HepG2 (cell line): ENCODE data around the gene KLF15.

Experiments
- CTCF ChIP-seq: sonication (generic); formaldehyde crosslinking; IDR thresholded peaks from 2 replicates; pipeline ENCODE4 v1.5.0; 2020; ENCODE audit warnings: mild to moderate bottlenecking, missing genetic modification reagents, moderate library complexity
- E2F2 ChIP-seq: sonication (generic); formaldehyde crosslinking; IDR thresholded peaks from 2 replicates; pipeline ENCODE4 v1.4.0; 2020; ENCODE audit warnings: missing genetic modification reagents, borderline replicate concordance
- PBX3 ChIP-seq: sonication (generic); formaldehyde crosslinking; IDR thresholded peaks from 2 replicates; pipeline ENCODE4 v1.8.1; 2023; ENCODE audit warnings: missing genetic modification reagents, inconsistent platforms, borderline replicate concordance
- ZBTB34 ChIP-seq: sonication (generic); formaldehyde crosslinking; IDR thresholded peaks from 2 replicates; pipeline ENCODE4 v1.8.0; 2022; ENCODE audit warnings: mild to moderate bottlenecking, missing genetic modification reagents
- ZNF383 ChIP-seq: sonication (generic); formaldehyde crosslinking; IDR thresholded peaks from 2 replicates; pipeline ENCODE4 v1.4.0; 2020; ENCODE audit warnings: missing genetic modification reagents, mild to moderate bottlenecking, borderline replicate concordance
- ZNF614 ChIP-seq: IDR thresholded peaks from 2 replicates; pipeline ENCODE4 v1.6.1; 2018; ENCODE audit warnings: missing biosample characterization, missing genetic modification reagents, inconsistent platforms, borderline replicate concordance

GRCh38 chr3:126316031-126316461 is 41.2 kb downstream of the KLF15 start:
- TF ChIP-seq ZNF614 (CRISPR knock-in tag) (no peak), E2F2 (CRISPR knock-in tag) (no peak), PBX3 (CRISPR knock-in tag) (no peak), ZBTB34 (CRISPR knock-in tag) (no peak), CTCF (CRISPR knock-in tag) (no peak), ZNF383 (no peak)
